Loucy (cell line): ENCODE data around the gene PRKCE.

Experiments
- EZH2phosphoT487 ChIP-seq: fragments of 200-600 bp; IDR thresholded peaks from 2 replicates; pipeline ENCODE4 v1.6.1; 2018; ENCODE audit warnings: antibody characterized with exemption, mild to moderate bottlenecking, moderate library complexity, borderline replicate concordance
- TF ChIP-seq, protein P1 (sequence below): fragments of 200-600 bp; sonication (generic); conservative IDR thresholded peaks from 2 replicates; pipeline ENCODE4 v1.5.1; 2014; ENCODE audit warnings: mild to moderate bottlenecking, antibody characterized with exemption, low read length

DNA sequence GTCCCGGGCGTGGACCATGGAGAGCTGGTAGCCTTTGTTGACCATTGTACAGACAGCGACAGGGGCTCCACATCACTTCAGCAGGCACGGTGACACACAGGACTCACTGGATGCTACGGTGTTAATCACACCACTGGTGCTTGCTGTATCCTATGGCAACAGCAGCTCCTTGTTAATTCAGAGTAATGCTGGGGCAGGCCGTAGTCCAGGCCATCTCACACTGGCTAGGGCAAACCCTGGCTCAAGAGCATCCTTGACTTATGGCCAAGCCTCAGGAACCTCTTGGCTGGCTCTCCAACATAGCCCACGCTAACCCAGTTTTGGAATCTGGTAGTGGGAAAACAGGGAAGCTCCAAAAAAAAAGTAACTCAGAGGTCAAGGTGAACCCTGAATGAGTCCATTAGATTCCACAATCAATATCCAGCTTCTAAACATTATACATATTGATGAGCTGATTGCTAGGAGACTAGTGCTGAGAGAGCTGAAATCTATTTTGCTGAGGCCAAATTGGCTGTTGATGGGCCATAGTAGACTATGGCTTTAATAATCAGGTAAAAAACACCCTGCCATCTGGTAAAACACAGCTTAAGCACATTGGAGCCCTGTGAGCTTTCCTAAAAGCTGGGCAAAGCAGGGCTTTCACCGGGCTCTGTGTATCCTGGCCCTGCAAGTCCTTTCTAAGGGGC is 253.6 kb downstream of the PRKCE start:
- TF ChIP-seq, protein P1, sequence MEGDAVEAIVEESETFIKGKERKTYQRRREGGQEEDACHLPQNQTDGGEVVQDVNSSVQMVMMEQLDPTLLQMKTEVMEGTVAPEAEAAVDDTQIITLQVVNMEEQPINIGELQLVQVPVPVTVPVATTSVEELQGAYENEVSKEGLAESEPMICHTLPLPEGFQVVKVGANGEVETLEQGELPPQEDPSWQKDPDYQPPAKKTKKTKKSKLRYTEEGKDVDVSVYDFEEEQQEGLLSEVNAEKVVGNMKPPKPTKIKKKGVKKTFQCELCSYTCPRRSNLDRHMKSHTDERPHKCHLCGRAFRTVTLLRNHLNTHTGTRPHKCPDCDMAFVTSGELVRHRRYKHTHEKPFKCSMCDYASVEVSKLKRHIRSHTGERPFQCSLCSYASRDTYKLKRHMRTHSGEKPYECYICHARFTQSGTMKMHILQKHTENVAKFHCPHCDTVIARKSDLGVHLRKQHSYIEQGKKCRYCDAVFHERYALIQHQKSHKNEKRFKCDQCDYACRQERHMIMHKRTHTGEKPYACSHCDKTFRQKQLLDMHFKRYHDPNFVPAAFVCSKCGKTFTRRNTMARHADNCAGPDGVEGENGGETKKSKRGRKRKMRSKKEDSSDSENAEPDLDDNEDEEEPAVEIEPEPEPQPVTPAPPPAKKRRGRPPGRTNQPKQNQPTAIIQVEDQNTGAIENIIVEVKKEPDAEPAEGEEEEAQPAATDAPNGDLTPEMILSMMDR = no peak
- TF ChIP-seq EZH2phosphoT487 = no peak
